ENCODE measurements around the gene CENPH. TPM values are rescaled to one million over a fixed set of nuclear protein-coding genes. Genes with fewer than 3 reads are reported as not detected.

Gene CENPH
- total and polyA plus RNA-seq, 2 of the 13 experiments (the other 11 are each of a cell fraction or from before 2014, with no cell fraction given) = 11.2 to 28.8 TPM

DNA sequence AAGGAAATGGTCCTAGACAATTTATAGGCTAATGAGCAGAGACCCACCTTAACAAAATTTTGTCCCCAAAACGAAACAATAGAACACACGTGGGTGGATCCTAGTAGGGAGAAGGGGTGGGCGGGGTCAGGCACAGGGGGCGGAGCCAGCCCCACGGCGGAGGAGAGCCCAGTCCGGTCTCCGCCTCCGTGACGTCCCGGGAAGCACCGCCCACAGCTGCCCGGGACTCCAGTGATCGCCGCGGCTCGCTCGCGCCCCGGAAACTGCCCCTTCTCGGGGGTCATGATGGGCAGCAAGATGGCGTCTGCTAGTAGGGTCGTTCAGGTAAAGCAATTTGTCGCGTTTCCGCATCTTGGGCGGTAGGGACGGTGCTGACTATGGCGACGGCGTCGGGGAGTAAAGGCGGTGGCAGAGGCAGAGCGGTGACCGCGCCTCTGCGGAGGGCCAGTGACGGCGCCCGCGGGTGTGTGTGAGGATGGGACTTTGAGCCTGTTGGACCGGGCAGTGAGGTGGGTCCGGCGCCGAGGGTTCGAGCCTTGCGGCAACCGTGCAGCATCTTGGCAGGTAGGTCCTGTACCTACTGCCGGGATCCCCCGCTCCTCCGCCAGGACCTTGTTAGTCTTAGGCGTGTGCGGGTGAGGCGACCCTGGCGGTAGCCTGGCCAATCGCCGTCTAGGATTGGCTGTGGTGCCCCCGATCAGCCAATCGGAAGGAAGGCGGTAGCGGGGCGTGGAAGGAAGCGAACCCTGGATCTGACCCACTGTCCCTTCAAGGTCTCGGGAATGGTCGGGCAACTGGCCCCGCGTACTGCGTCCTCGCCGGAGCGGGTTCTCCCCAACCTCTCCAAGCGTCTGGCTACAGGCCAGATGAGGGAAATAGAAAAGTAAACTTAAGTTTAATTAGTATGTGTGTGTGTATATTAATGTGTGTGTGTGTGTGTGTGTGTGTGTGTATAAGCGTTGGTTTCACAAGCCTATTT lies 28.5 kb downstream of the CENPH start (continued):
- TF ChIP-seq, protein P1, sequence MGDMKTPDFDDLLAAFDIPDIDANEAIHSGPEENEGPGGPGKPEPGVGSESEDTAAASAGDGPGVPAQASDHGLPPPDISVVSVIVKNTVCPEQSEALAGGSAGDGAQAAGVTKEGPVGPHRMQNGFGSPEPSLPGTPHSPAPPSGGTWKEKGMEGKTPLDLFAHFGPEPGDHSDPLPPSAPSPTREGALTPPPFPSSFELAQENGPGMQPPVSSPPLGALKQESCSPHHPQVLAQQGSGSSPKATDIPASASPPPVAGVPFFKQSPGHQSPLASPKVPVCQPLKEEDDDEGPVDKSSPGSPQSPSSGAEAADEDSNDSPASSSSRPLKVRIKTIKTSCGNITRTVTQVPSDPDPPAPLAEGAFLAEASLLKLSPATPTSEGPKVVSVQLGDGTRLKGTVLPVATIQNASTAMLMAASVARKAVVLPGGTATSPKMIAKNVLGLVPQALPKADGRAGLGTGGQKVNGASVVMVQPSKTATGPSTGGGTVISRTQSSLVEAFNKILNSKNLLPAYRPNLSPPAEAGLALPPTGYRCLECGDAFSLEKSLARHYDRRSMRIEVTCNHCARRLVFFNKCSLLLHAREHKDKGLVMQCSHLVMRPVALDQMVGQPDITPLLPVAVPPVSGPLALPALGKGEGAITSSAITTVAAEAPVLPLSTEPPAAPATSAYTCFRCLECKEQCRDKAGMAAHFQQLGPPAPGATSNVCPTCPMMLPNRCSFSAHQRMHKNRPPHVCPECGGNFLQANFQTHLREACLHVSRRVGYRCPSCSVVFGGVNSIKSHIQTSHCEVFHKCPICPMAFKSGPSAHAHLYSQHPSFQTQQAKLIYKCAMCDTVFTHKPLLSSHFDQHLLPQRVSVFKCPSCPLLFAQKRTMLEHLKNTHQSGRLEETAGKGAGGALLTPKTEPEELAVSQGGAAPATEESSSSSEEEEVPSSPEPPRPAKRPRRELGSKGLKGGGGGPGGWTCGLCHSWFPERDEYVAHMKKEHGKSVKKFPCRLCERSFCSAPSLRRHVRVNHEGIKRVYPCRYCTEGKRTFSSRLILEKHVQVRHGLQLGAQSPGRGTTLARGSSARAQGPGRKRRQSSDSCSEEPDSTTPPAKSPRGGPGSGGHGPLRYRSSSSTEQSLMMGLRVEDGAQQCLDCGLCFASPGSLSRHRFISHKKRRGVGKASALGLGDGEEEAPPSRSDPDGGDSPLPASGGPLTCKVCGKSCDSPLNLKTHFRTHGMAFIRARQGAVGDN (CRISPR knock-in tag; IDR thresholded peaks at IDR 0.05) = peak; percentile 95
- TF ChIP-seq ZNF616 (CRISPR knock-in tag; IDR thresholded peaks at IDR 0.05; ENCODE audit: low read depth) (0 out of 2 replicates have a peak, but pooled peaks have one; percentile 39), AKAP8 (CRISPR knock-in tag; IDR thresholded peaks at IDR 0.05) (0 out of 2 replicates have a peak, but pooled peaks have one; percentile 55), GABPB1 (CRISPR knock-in tag; IDR thresholded peaks at IDR 0.05) (peak; percentile 94), IRX3 (CRISPR knock-in tag; IDR thresholded peaks at IDR 0.05; ENCODE audit: borderline replicate concordance, low read depth) (peak; percentile 83; the same call in 1 of the 2 replicates), FOXA1 (IDR thresholded peaks at IDR 0.05) (no peak), FOXA1 (CRISPR knock-in tag; IDR thresholded peaks at IDR 0.05) (peak; percentile 4; the same call in 1 of the 2 replicates), ZNF260 (CRISPR knock-in tag; IDR thresholded peaks at IDR 0.05; ENCODE audit: borderline replicate concordance, low read depth) (no peak), CREB1 (IDR thresholded peaks at IDR 0.05) (peak; percentile 63), CREB1 (CRISPR knock-in tag; IDR thresholded peaks at IDR 0.05) (peak; percentile 73), GATAD2A (CRISPR knock-in tag; IDR thresholded peaks at IDR 0.05) (0 out of 2 replicates have a peak, but pooled peaks have one; percentile 24), ZNF562 (CRISPR knock-in tag; IDR thresholded peaks at IDR 0.05; ENCODE audit: borderline replicate concordance) (no peak), ZNF709 (CRISPR knock-in tag; IDR thresholded peaks at IDR 0.05) (peak; percentile 76; the same call in 1 of the 2 replicates), ZNF451 (CRISPR knock-in tag; IDR thresholded peaks at IDR 0.05) (peak; percentile 81; the same call in 1 of the 2 replicates), YY1 (IDR thresholded peaks at IDR 0.05; ENCODE audit: insufficient read depth, insufficient replicate concordance, low read depth, low read length) (peak; percentile 93), ZNF30 (CRISPR knock-in tag; IDR thresholded peaks at IDR 0.05) (no peak), ZNF12 (CRISPR knock-in tag; IDR thresholded peaks at IDR 0.05) (no peak), ELF3 (CRISPR knock-in tag; IDR thresholded peaks at IDR 0.05) (peak; percentile 73), ZSCAN25 (CRISPR knock-in tag; IDR thresholded peaks at IDR 0.05) (no peak), RARG (CRISPR knock-in tag; IDR thresholded peaks at IDR 0.05; ENCODE audit: low read depth) (peak; percentile 42; the same call in 1 of the 2 replicates), ZFX (CRISPR knock-in tag; IDR thresholded peaks at IDR 0.05; ENCODE audit: low read depth) (peak; percentile 49; the same call in 1 of the 2 replicates), TEF (CRISPR knock-in tag; IDR thresholded peaks at IDR 0.05) (no peak), ZNF510 (CRISPR knock-in tag; IDR thresholded peaks at IDR 0.05; ENCODE audit: low read depth) (0 out of 2 replicates have a peak, but pooled peaks have one; percentile 63)
- TF ChIP-seq, protein P2, sequence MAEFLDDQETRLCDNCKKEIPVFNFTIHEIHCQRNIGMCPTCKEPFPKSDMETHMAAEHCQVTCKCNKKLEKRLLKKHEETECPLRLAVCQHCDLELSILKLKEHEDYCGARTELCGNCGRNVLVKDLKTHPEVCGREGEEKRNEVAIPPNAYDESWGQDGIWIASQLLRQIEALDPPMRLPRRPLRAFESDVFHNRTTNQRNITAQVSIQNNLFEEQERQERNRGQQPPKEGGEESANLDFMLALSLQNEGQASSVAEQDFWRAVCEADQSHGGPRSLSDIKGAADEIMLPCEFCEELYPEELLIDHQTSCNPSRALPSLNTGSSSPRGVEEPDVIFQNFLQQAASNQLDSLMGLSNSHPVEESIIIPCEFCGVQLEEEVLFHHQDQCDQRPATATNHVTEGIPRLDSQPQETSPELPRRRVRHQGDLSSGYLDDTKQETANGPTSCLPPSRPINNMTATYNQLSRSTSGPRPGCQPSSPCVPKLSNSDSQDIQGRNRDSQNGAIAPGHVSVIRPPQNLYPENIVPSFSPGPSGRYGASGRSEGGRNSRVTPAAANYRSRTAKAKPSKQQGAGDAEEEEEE (CRISPR knock-in tag; IDR thresholded peaks at IDR 0.05; ENCODE audit: borderline replicate concordance) = no peak

Data from HepG2 (cell line).